Esophagus squamous epithelium (tissue), 5 donors: ENCODE data around the gene DNAJC18. TPM values are rescaled to one million over a fixed set of nuclear protein-coding genes. Genes with fewer than 3 reads are reported as not detected.

Source experiments
- DNase-seq: peaks from one replicate; lab custom pipeline; 2025; lab: John Stamatoyannopoulos, UW
- H3K27ac ChIP-seq, 4 donors: fragments of 200-600 bp; sonication (generic); one replicate each; pipeline ENCODE4 v1.5.1; 2016 to 2019; ENCODE audit warnings: mild to moderate bottlenecking in 1 of 4
- H3K27me3 ChIP-seq, 4 donors: fragments of 200-600 bp; sonication (generic); 1 replicate in 3 of 4; 2 replicates in 1 of 4; pipeline versions ENCODE4 v1.5.1 to v1.6.0; 2017 to 2021; ENCODE audit warnings: antibody characterized with exemption in 1 of 4
- H3K36me3 ChIP-seq, 3 donors: fragments of 200-600 bp; sonication (generic); one replicate each; pipeline ENCODE4 v1.5.1; 2016 to 2019
- H3K4me1 ChIP-seq, 3 donors: fragments of 200-600 bp; sonication (generic); one replicate each; pipeline ENCODE4 v1.5.1; 2017 to 2019
- H3K4me3 ChIP-seq, 4 donors: fragments of 200-600 bp; sonication (generic); 1 replicate in 3 of 4; 2 replicates in 1 of 4; pipeline ENCODE4 v1.5.1; 2016 to 2019; ENCODE audit warnings: mild to moderate bottlenecking in 2 of 4, moderate library complexity in 1 of 4
- H3K9me3 ChIP-seq, 3 donors: fragments of 200-600 bp; sonication (generic); one replicate each; pipeline ENCODE4 v1.5.1; 2016 to 2019
- POLR2A ChIP-seq, 4 donors: fragments of 450-650 bp; IDR thresholded peaks; one replicate each; pipeline ENCODE4 v1.6.1; 2017; ENCODE audit warnings: antibody characterized with exemption in 4 of 4, mild to moderate bottlenecking in 4 of 4, moderate library complexity in 3 of 4
- WGBS, 2 donors: methylation state at CpG; one replicate each; pipeline ENCODE4 v1.1.5; 2018; 5-methylcytosine and 5-hydroxymethylcytosine counted together
- intact Hi-C: fragments of 100-400 bp; cut with DNase I; formaldehyde crosslinking; loops from one replicate; pipeline ENCODE4 v1.15.0; 2022
- total RNA-seq, 4 donors: library from RNA; depleted of rRNA; stranded (reverse); fragments of >200 nt; gene quantifications; one replicate each; pipeline ENCODE4 v1.1.0, GENCODE V29; 2016
- TF ChIP-seq, protein P1 (sequence below), 6 experiments: fragments of 450-650 bp in 4 of 6; fragments of 200-600 bp in 2 of 6; sonication (generic) in 2 of 6; IDR thresholded peaks; one replicate each; pipeline ENCODE4 v1.5.1; 2016 to 2019; ENCODE audit warnings: antibody characterized with exemption in 6 of 6, mild to moderate bottlenecking in 4 of 6, moderate library complexity in 4 of 6
- donor health status: DM: yes; HTN: yes; CAD: no.

Gene DNAJC18
- total RNA-seq, 4 donors from 2014 or later, result 0.53 to 6.9 (median 3.9) TPM

DNA sequence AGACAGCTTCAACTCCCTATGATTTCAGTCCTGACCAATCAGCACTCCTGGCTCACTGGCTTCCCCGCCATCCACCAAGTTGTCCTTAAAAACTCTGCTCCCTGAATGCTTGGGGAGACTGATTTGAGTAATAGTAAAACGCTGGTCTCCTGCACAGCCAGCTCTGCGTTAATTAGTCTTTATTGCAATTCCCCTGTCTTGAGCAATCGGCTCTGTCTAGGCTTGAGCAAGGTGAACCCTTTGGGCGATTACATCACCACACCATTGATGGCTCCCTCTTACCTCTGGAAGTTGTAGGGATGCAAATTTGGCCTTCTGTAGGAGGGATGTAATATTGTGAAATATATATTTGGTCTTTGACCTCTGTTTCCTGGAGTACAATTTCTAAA is 53.3 kb downstream of the DNAJC18 start:
- DNase-seq, result no peak
- 19 to 38% methylated on average over 5 of the region's 5 CpGs for WGBS, 2 donors
- peaks cover 25 to 55% (median 38%) of the 10 kb centered on the region in 3 donors for H3K4me1 ChIP-seq
- no peaks in the 10 kb centered on the region for H3K27me3 ChIP-seq
- intact Hi-C loops, result no loop called here
- H3K4me3 ChIP-seq, result no peak overlapping the region
- no peaks in the 10 kb centered on the region for H3K36me3 ChIP-seq
- no peak for TF ChIP-seq POLR2A (IDR thresholded peaks at IDR 0.05)
- H3K9me3 ChIP-seq, result no peaks in the 10 kb centered on the region
- peak overlapping the region; percentile 43 to 81 (median 77) for H3K27ac ChIP-seq

GRCh38 chr5:139385061-139386049 is 54.0 kb downstream of the DNAJC18 start:
- intact Hi-C loops, result no loop called here
- H3K27me3 ChIP-seq, result no peaks in the 10 kb centered on the region
- TF ChIP-seq, protein P1, sequence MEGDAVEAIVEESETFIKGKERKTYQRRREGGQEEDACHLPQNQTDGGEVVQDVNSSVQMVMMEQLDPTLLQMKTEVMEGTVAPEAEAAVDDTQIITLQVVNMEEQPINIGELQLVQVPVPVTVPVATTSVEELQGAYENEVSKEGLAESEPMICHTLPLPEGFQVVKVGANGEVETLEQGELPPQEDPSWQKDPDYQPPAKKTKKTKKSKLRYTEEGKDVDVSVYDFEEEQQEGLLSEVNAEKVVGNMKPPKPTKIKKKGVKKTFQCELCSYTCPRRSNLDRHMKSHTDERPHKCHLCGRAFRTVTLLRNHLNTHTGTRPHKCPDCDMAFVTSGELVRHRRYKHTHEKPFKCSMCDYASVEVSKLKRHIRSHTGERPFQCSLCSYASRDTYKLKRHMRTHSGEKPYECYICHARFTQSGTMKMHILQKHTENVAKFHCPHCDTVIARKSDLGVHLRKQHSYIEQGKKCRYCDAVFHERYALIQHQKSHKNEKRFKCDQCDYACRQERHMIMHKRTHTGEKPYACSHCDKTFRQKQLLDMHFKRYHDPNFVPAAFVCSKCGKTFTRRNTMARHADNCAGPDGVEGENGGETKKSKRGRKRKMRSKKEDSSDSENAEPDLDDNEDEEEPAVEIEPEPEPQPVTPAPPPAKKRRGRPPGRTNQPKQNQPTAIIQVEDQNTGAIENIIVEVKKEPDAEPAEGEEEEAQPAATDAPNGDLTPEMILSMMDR (IDR thresholded peaks at IDR 0.05), result peak in 4 of 6 experiments; percentile 16 to 48 (median 30)
- no peak for TF ChIP-seq POLR2A (IDR thresholded peaks at IDR 0.05)
- peak overlapping the region; percentile 11 to 63 (median 33) for H3K4me3 ChIP-seq
- no peaks in the 10 kb centered on the region for H3K36me3 ChIP-seq
- peak overlapping the region; percentile 73 to 87 (median 81) for H3K27ac ChIP-seq
- peaks cover 25 to 48% (median 35%) of the 10 kb centered on the region in 3 donors for H3K4me1 ChIP-seq
- no peak for DNase-seq
- H3K9me3 ChIP-seq, result no peaks in the 10 kb centered on the region
- WGBS, 2 donors, result 16 to 21% methylated on average over 7 of the region's 8 CpGs

GRCh38 chr5:139384591-139385051 is 54.7 kb downstream of the DNAJC18 start:
- Histone ChIP-seq H3K27me3 (no peaks in the 10 kb centered on the region), H3K4me3 (peak overlapping the region; percentile 11 to 63 (median 33)), H3K27ac (peak overlapping the region; percentile 73 to 87 (median 81)), H3K4me1 (peaks cover 25 to 45% (median 35%) of the 10 kb centered on the region in 3 donors), H3K9me3 (no peaks in the 10 kb centered on the region), H3K36me3 (no peaks in the 10 kb centered on the region)
- no peak for DNase-seq
- intact Hi-C loops, result no loop called here
- no peak for TF ChIP-seq POLR2A (IDR thresholded peaks at IDR 0.05)
- TF ChIP-seq, protein P1 (IDR thresholded peaks at IDR 0.05), result no peak
- 19 to 49% methylated on average over 3 to 7 of the region's 9 CpGs for WGBS, 2 donors

DNA sequence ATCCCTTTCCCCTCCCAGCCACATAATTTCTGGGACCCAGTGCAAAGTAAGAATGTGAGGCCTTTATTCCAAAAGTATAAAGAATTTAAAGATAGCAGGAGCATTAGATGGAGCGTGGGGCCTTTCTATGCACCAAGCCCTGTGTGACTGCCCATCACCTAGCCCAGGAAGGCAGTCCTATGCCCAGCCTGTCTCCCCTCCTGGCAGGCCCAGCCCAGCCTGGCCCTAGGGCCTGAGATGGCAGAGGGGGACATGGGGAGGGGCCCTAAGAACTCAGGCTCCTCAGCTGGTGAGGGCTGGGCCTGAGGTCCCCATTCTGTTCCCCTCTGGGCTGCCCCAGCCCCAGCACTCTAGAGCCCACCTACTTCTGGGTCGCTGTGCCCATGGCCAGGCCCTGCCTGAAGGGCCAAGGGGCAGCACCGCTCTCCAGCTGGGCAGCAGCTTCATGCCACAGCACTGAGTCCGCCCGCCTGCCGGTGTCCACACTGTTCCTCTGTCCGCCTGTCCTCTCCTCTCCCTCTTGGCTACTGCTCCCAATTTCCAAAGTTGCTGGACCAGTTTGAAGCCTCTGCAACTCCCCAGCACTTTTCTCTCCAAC is 55.2 kb downstream of the DNAJC18 start:
- intact Hi-C loops, result no loop called here
- Histone ChIP-seq H3K27me3 (no peaks in the 10 kb centered on the region), H3K4me3 (no peak overlapping the region), H3K36me3 (no peaks in the 10 kb centered on the region), H3K4me1 (peaks cover 25 to 46% (median 35%) of the 10 kb centered on the region in 3 donors), H3K9me3 (no peaks in the 10 kb centered on the region), H3K27ac (peak overlapping the region; percentile 73 to 87 (median 81))
- no peak for DNase-seq
- TF ChIP-seq, protein P1 (IDR thresholded peaks at IDR 0.05), result no peak
- TF ChIP-seq POLR2A (IDR thresholded peaks at IDR 0.05), result no peak
- WGBS, 2 donors, result 33 to 65% methylated on average over 2 to 4 of the region's 7 CpGs

- Histone ChIP-seq H3K36me3 (no peaks in the 10 kb centered on the region), H3K4me1 (peaks cover 25 to 47% (median 32%) of the 10 kb centered on the region in 3 donors), H3K4me3 (no peak within 1 kb of the TSS), H3K27ac (peak within 1 kb of the TSS; percentile 73 to 87 (median 81)), H3K27me3 (no peaks in the 10 kb centered on the region), H3K9me3 (no peaks in the 10 kb centered on the region)
- TF ChIP-seq, protein P1 (IDR thresholded peaks at IDR 0.05), result no peak
- TF ChIP-seq POLR2A (IDR thresholded peaks at IDR 0.05), result no peak
- no peak for DNase-seq
- 35 to 62% methylated on average over 8 to 9 of the region's 10 CpGs for whole genome bisulfite sequencing, 2 donors
- intact Hi-C loops, result no loop called here
Observed at GRCh38 chr5:139383275-139383992, 55.9 kb downstream of the DNAJC18 start, which contains the start of gene SLC23A1. Gene SLC23A1 (minus strand): TSS chr5:139383297. CDS start chr5:139383253, 44 bp downstream.
